OCI-LY7 (cell line): ENCODE results near the gene RAB6C. TPM values are rescaled to one million over a fixed set of nuclear protein-coding genes. Genes with fewer than 3 reads are reported as not detected.
"Not testable (repeated sequence)": the region's sequence is repeated elsewhere in the genome, so short reads cannot be mapped to it uniquely, and the experiment has no call there.

ENCODE experiments used
- BruUV-seq: library from RNA; stranded (reverse); fragments of 400-500 nt; replicated peaks from 2 replicates; lab custom pipeline; 2021; lab: Mats Ljungman, UMichigan
- CTCF ChIA-PET: fragments of 300-600 bp; sonication (Branson Sonifier 250); formaldehyde crosslinking; loops from one replicate; lab custom pipeline; 2022; ENCODE audit warnings: antibody characterized with exemption; ENCODE audit not compliant: unreplicated experiment; lab: Charles Lee
- POLR2A ChIA-PET: fragments of 300-600 bp; sonication (Branson Sonifier 250); formaldehyde crosslinking; loops from one replicate; lab custom pipeline; 2022; ENCODE audit warnings: antibody characterized with exemption; lab: Charles Lee
- DNase-seq: peaks from one replicate; pipeline ENCODE4 v3.0.0-alpha.2; 2015; ENCODE audit warnings: low spot score
- H2AFZ ChIP-seq: fragments of 200-600 bp; sonication (generic), shearing (Covaris generic); 2 replicates; pipeline ENCODE4 v1.6.1; 2014; ENCODE audit warnings: mild to moderate bottlenecking, antibody characterized with exemption, low read length, moderate library complexity
- H3K27ac ChIP-seq: fragments of 200-600 bp; sonication (generic); 2 replicates; pipeline ENCODE4 v1.5.1; 2014; ENCODE audit warnings: mixed run types, low read depth, mild to moderate bottlenecking, moderate library complexity, low read length, inconsistent platforms; ENCODE audit not compliant: poor library complexity, severe bottlenecking
- H3K36me3 ChIP-seq: fragments of 200-600 bp; sonication (generic); 2 replicates; pipeline ENCODE4 v1.6.1; 2014; ENCODE audit warnings: mild to moderate bottlenecking, antibody characterized with exemption, low read length, moderate library complexity, mixed read lengths; ENCODE audit not compliant: insufficient read depth
- H3K4me1 ChIP-seq: fragments of 200-600 bp; sonication (generic); 2 replicates; pipeline ENCODE4 v1.5.1; 2014; ENCODE audit warnings: mild to moderate bottlenecking, low read length; ENCODE audit not compliant: insufficient read depth, poor library complexity, severe bottlenecking
- H3K4me2 ChIP-seq: fragments of 200-600 bp; sonication (generic); 2 replicates; pipeline ENCODE4 v1.6.1; 2014; ENCODE audit warnings: mild to moderate bottlenecking, low read length
- H3K4me3 ChIP-seq: fragments of 200-600 bp; sonication (generic); 2 replicates; pipeline ENCODE4 v1.5.1; 2014; ENCODE audit warnings: mild to moderate bottlenecking, low read depth, low read length; ENCODE audit not compliant: poor library complexity, severe bottlenecking
- H3K79me2 ChIP-seq: fragments of 200-600 bp; sonication (generic); 2 replicates; pipeline ENCODE4 v1.6.1; 2016; ENCODE audit warnings: low read depth, mild to moderate bottlenecking, low read length, moderate library complexity, mixed read lengths; ENCODE audit not compliant: insufficient read depth
- H3K9me2 ChIP-seq: fragments of 200-600 bp; sonication (generic); 2 replicates; pipeline ENCODE4 v1.6.1; 2016; ENCODE audit warnings: mild to moderate bottlenecking, low read length, mixed read lengths; ENCODE audit not compliant: insufficient read depth
- H3K9me3 ChIP-seq: fragments of 200-600 bp; sonication (generic); 2 replicates; pipeline ENCODE4 v1.6.1; 2014; ENCODE audit warnings: mild to moderate bottlenecking, mixed run types, low read length, mixed read lengths
- H4K20me1 ChIP-seq: fragments of 200-600 bp; sonication (generic); 2 replicates; pipeline ENCODE4 v1.6.1; 2014; ENCODE audit warnings: mild to moderate bottlenecking, antibody characterized with exemption, low read length, moderate library complexity, mixed read lengths; ENCODE audit not compliant: insufficient read depth
- CTCF ChIP-seq: fragments of 200-600 bp; sonication (generic); conservative IDR thresholded peaks from 2 replicates; pipeline ENCODE4 v1.5.1; 2014; ENCODE audit warnings: mild to moderate bottlenecking, antibody characterized with exemption, low read length, moderate library complexity, mixed read lengths
- EZH2phosphoT487 ChIP-seq: fragments of 200-600 bp; sonication (generic); IDR thresholded peaks from 2 replicates; pipeline ENCODE4 v1.6.1; 2018; ENCODE audit warnings: low read depth, borderline replicate concordance, mild to moderate bottlenecking, mixed run types, antibody characterized with exemption, low read length, moderate library complexity, mixed read lengths
- intact Hi-C: fragments of 100-400 bp; cut with micrococcal nuclease; formaldehyde crosslinking; loops from one replicate; pipeline ENCODE4 v1.10.0; 2022; ENCODE audit not compliant: unreplicated experiment
- total RNA-seq, 2 experiments: library from RNA; depleted of rRNA in 1 of 2; stranded (reverse); fragments of >200 nt in 1 of 2; shearing (Covaris generic) in 1 of 2; gene quantifications; 2 replicates each; pipeline ENCODE4 v1.2.3, GENCODE V29; 2014 to 2022

The RAB6C gene
- total RNA-seq, 2 experiments from 2014 or later = not detected

- no peak for TF ChIP-seq CTCF
- no peak for TF ChIP-seq EZH2phosphoT487
- H4K20me1 ChIP-seq = no peaks in the 10 kb centered on the region
- H3K4me2 ChIP-seq = no peak overlapping the region
- no peak overlapping the region for H2AFZ ChIP-seq
- H3K4me3 ChIP-seq = no peak overlapping the region
- no peaks in the 10 kb centered on the region for H3K36me3 ChIP-seq
- intact Hi-C loops = no loop called here
- no peaks in the 10 kb centered on the region for H3K9me2 ChIP-seq
- ChIA-PET CTCF (no interaction called here), POLR2A (no interaction called here)
- no peak overlapping the region for H3K27ac ChIP-seq
- BruUV-seq = no TSS peak
- no peaks in the 10 kb centered on the region for H3K9me3 ChIP-seq
- H3K4me1 ChIP-seq = no peaks in the 10 kb centered on the region
- H3K79me2 ChIP-seq = no peaks in the 10 kb centered on the region
- no peak for DNase-seq
Observed at GRCh38 chr2:129984426-129984825, 5.0 kb downstream of the RAB6C start.

- H3K36me3 ChIP-seq, DNase-seq, H3K9me2 ChIP-seq, intact Hi-C loops, H3K9me3 ChIP-seq, H3K4me1 ChIP-seq, CTCF ChIA-PET, H3K4me3 ChIP-seq, H2AFZ ChIP-seq, POLR2A ChIA-PET, H3K79me2 ChIP-seq, H3K27ac ChIP-seq, H3K4me2 ChIP-seq, BruUV-seq, H4K20me1 ChIP-seq: not testable (repeated sequence)
Observed at GRCh38 chr2:129992415-129993006, 13.0 kb downstream of the RAB6C start.

GRCh38 chr2:129993151-129993550 is 13.7 kb downstream of the RAB6C start:
- H2AFZ ChIP-seq, H3K4me3 ChIP-seq, H3K4me1 ChIP-seq, H4K20me1 ChIP-seq, H3K4me2 ChIP-seq, CTCF ChIA-PET, intact Hi-C loops, H3K9me3 ChIP-seq, BruUV-seq, H3K9me2 ChIP-seq, H3K36me3 ChIP-seq, H3K79me2 ChIP-seq, DNase-seq, H3K27ac ChIP-seq, POLR2A ChIA-PET: not testable (repeated sequence)

GRCh38 chr2:129996657-129997237 is 17.3 kb downstream of the RAB6C start:
- H3K4me1 ChIP-seq, H3K36me3 ChIP-seq, CTCF ChIA-PET, H3K79me2 ChIP-seq, POLR2A ChIA-PET, H3K9me3 ChIP-seq, intact Hi-C loops, H3K9me2 ChIP-seq, BruUV-seq, H3K4me2 ChIP-seq, DNase-seq, H3K4me3 ChIP-seq, H4K20me1 ChIP-seq, H3K27ac ChIP-seq, H2AFZ ChIP-seq: not testable (repeated sequence)

- H3K9me3 ChIP-seq, H3K27ac ChIP-seq, H3K4me3 ChIP-seq, H3K9me2 ChIP-seq, H3K36me3 ChIP-seq, DNase-seq, H3K4me1 ChIP-seq, H3K79me2 ChIP-seq, CTCF ChIA-PET, POLR2A ChIA-PET, intact Hi-C loops, BruUV-seq, H4K20me1 ChIP-seq, H2AFZ ChIP-seq, H3K4me2 ChIP-seq: not testable (repeated sequence)
Observed at GRCh38 chr2:129998771-129999170, 19.3 kb downstream of the RAB6C start.

- H4K20me1 ChIP-seq, H3K9me3 ChIP-seq, H2AFZ ChIP-seq, intact Hi-C loops, H3K9me2 ChIP-seq, H3K36me3 ChIP-seq, POLR2A ChIA-PET, BruUV-seq, H3K27ac ChIP-seq, H3K79me2 ChIP-seq, CTCF ChIA-PET, H3K4me3 ChIP-seq, H3K4me1 ChIP-seq, DNase-seq, H3K4me2 ChIP-seq: not testable (repeated sequence)
Observed at GRCh38 chr2:130005862-130006261, 26.4 kb downstream of the RAB6C start.
